SH-SY5Y (cell line): ENCODE data around the gene ARL10.

ENCODE experiments used
- GATA2 ChIP-seq: IDR thresholded peaks from 2 replicates; pipeline ENCODE4 v1.6.1; 2011; ENCODE audit warnings: mild to moderate bottlenecking, low read depth, low read length
- GATA3 ChIP-seq: IDR thresholded peaks from 2 replicates; pipeline ENCODE4 v1.6.1; 2011; ENCODE audit warnings: low read depth, mild to moderate bottlenecking, low read length, moderate library complexity

Gene ARL10

GRCh38 chr5:176352116-176352878 lies 13.0 kb upstream of the ARL10 start:
- TF ChIP-seq GATA3 = peak; percentile 56
- peak; percentile 59 for TF ChIP-seq GATA2

DNA sequence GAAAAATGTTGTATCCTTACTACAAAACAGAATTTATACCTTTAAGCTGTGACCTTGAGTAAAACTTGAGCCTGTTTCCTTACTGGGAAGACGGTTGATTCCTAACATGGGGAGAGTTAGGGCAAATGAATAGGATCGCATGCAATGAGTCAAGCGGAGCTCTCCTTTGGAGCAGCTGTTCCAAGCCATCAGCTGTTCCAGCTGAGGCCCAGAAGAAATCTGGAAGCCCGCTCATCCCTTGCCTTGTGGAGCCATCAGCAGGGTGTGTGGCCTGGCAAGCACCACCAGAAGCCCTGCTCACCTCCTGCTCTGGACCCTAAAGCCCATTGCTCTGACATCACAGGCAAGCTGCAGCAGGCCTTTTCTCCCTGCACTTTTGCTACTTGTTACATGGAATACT lies 11.8 kb upstream of the ARL10 start:
- TF ChIP-seq GATA3 (no peak), GATA2 (no peak)

DNA sequence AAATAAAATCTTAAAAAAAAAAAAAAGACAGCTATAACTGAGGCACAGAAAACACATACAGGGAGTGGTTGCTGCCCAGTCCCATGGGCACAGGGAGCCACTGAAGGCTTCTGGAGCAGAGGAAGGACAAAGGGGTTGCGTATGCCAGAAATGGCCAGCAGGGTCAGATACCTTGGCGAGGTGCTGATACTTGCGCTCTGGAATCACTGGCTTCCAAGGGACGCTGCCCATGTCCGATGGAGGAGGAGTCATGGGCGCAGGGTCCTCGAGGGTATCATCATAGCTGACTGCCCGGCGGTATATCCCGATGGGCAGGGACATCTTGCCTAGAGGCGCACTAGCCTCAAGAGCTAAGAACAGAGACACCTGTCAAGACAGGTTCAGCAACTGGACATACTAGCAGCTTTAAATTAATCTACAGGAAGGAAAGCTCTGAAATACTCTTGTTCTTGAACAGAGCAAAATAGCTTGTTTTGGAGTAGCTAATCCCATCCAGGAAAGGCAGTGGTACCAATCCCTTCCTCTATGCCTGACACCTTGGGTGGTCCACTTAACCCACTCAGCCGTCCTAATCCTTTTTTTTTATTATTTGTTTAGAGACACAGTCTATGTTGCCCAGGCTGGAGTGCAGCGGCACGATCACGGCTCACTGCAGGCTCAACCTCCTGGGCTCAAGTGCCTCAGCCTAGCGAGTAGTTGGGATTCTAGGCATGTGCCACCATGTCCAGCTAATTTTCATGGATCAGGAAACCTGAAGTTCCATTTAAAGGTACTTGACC lies 9.7 kb upstream of the ARL10 start:
- TF ChIP-seq GATA2 (no peak), GATA3 (no peak)

GRCh38 chr5:176356179-176356566 lies 9.1 kb upstream of the ARL10 start:
- no peak for TF ChIP-seq GATA3
- no peak for TF ChIP-seq GATA2

DNA sequence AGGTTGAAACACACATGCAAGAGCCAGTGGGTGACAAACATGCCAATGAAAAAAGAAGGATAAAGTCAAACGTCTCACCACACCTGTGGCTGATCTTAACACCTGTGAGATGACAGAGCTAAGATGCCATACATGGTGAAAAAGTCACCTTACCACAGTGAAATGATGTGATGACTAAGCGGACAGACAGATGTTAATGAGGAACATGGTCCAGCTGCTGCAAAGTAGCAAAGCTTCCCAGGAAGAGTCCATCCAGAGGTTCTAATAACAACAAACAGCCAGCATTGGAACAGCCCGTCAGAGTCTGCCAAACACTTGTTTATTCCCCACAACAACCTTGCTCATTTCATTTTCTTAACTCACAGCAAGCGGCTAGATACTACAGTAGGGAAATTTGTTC lies 5.6 kb upstream of the ARL10 start:
- TF ChIP-seq GATA3 (no peak), GATA2 (no peak)

DNA sequence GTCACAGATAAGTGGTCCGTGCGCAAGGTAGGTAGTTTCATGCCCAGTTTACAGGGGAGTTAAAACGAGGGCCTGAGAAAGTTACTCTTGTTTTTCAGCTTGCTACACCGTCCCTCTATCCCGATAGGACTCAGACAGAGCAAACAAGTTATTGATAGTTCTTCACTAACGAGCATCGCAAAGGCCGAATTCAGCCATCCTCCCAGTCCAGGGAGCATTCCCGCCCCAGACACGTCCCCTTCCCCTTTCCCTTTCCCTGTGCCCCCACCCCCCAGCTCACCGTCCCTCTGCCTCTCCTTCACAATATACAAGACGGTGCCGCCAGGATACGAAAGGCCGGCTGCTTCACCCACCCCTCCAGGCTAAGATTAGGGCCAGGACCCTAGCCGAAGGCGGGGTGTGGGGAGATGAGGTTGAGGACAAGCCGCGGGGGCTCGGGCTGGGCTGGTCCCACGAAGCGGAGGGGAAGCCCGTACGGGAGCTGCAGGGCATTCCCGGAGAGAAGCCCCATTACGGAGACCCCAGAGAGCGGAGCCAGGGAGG lies 4.3 kb upstream of the ARL10 start:
- no peak for TF ChIP-seq GATA3
- TF ChIP-seq GATA2 = no peak

- no peak for TF ChIP-seq GATA3
- peak; percentile 65 for TF ChIP-seq GATA2
Observed at GRCh38 chr5:176361437-176362232, 3.7 kb upstream of the ARL10 start, which contains the start of gene KIAA1191. Gene KIAA1191 (minus strand): TSS chr5:176361764. CDS start chr5:176359508, 2,256 bp downstream.

DNA sequence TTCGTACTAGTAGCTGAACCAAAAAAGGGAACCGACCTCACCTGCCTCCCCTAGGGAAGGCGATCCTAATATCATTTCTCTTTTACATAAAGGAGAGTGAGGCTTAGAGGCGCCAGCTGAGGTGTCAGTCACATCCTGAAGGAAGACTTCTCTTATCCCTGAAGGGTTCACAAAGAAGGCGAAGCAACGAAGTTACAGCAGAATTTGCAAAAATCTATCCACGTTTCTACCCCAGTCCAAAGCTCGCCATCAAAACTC lies 3.1 kb upstream of the ARL10 start:
- no peak for TF ChIP-seq GATA2
- no peak for TF ChIP-seq GATA3

DNA sequence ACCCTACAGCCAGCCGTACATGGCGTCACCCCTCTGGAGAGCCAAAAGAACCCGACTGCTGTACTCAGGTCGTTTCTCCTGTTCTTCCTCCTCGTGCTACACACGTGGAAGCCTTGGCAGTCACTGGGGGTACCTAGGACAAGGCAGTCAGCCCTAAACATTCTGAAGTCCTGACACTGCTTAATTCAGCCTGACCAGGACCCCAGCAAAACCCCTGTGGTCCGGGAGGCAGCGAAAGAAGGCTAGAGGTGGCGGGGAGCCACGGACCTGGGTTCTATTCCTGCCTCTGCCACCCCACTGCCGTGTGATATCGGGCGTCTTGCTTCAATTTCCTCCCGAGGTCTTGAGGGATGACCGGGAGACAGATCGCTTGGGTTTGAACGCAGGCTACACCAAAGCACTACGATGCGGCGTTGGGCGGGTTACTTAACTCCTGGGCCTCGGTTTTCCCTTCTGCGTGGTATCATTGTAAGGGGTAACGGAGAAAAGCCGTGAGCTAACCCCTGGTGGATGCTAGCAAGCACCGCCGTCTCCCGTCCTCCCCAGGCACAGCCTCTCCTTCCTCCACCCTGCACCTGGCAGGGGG lies 429 bp upstream of the ARL10 start:
- TF ChIP-seq GATA3 = no peak
- no peak for TF ChIP-seq GATA2

DNA sequence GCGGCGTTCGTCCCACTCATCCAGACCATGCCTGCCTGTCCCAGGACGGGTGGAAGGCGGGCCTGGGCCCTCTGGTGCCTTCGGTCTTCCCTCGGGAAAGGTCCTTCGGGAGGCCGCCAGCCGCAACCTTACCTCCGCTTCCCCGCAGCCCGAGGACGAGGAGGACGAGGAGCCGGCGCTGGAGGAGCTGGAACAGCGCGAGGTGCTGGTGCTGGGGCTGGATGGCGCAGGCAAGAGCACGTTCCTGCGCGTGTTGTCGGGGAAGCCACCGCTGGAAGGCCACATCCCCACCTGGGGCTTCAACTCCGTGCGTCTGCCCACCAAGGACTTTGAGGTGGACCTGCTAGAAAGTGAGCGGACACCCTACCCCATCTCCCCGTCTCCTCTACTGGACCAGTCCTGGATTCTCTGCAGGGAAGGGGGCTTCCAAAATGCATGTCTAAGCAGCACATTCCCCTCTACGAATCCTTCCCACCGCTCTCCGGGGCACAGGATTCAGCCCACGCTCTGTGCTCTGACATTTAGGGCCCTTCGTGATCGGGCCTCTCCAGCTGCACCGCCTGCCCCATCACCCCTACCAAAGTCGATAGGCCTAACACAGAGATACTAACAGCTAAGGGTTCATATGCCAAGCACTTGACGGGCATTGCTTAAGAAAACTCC lies 1.1 kb downstream of the ARL10 start:
- no peak for TF ChIP-seq GATA2
- TF ChIP-seq GATA3 = no peak

DNA sequence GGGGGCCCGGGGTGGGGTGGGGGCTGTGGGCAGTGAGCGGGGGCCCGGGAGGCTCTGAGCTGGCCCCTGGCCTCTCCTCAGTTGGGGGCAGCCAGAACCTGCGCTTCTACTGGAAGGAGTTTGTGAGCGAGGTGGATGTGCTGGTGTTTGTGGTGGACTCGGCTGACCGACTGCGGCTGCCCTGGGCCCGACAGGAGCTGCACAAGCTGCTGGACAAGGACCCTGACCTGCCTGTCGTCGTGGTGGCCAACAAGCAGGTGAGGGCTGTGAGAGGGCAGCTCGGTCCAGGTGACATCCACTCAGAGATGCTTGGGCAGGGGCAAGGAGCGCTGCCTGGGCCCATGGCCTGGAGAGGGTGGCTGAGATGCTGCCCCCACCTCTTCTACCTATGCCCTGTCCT lies 3.4 kb downstream of the ARL10 start:
- no peak for TF ChIP-seq GATA3
- no peak for TF ChIP-seq GATA2

DNA sequence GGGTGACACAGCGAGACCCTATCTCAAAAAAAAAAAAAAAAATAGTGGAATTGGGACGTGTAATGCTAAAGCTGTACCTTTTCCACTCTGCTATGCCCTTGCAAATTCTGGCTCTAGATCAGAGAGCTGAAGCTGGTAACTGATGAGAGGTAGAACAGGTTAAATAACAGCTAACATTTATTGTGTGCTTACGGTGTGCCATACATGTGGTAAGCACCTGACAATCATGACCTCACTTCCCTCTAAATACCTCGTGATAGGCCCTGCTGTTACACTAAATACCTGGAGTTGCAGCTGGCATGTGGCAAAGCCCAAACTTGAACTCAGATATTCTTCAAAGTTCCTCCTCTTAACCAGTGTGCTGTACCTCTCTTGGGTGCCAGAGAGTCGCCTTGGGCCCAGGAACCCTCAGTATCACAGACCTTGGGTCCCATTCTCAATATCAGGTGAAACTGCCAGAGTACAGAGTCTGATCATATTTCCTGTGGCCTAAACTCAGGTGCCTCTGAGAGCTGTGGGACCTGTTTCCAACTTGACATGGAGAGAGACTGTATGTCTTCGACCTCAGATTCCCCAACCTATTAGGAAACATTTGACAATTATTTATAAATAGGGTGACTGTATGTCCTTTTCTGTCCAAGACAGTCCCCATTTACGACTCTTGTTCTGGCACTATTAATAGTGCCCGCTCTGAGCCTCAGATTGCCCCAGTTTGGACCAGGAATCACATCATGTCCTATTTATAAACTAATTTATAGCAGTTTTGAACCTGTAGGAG lies 4.8 kb downstream of the ARL10 start:
- TF ChIP-seq GATA3 = no peak
- TF ChIP-seq GATA2 = no peak
